Prostate gland (tissue), 2 donors: Measurements from ENCODE around the gene CDH1. TPM values are rescaled to one million over a fixed set of nuclear protein-coding genes. Genes with fewer than 3 reads are reported as not detected.

Source experiments
- DNase-seq: peaks from one replicate; pipeline ENCODE4 v3.0.0-alpha.2; 2019; ENCODE audit warnings: low spot score
- H3K27ac ChIP-seq, 2 donors: fragments of 200-600 bp; sonication (generic); 2 replicates each; pipeline ENCODE4 v1.5.1; 2017 to 2019
- H3K27me3 ChIP-seq: fragments of 200-600 bp; sonication (generic); replicated peaks from 2 replicates; pipeline ENCODE4 v1.5.1; 2019; ENCODE audit not compliant: insufficient read depth
- H3K36me3 ChIP-seq, 2 donors: fragments of 200-600 bp; sonication (generic); 1 replicate in 1 of 2; 2 replicates in 1 of 2; pipeline versions ENCODE4 v1.5.1 to v1.8.1; 2017 to 2019
- H3K4me1 ChIP-seq: fragments of 200-600 bp; sonication (generic); replicated peaks from 2 replicates; pipeline ENCODE4 v1.5.1; 2019
- H3K4me3 ChIP-seq, 2 donors: fragments of 200-600 bp; sonication (generic); 2 replicates each; pipeline ENCODE4 v1.5.1; 2017 to 2019
- H3K9me3 ChIP-seq: fragments of 200-600 bp; sonication (generic); 2 replicates; pipeline ENCODE4 v1.5.1; 2017
- CTCF ChIP-seq, 4 experiments: fragments of 200-600 bp in 2 of 4; fragments of 450-650 bp in 2 of 4; sonication (generic) in 2 of 4; IDR thresholded peaks; 1 replicate in 3 of 4; 2 replicates in 1 of 4; pipeline ENCODE4 v1.5.1; 2016 to 2019; ENCODE audit warnings: antibody characterized with exemption in 4 of 4, mild to moderate bottlenecking in 2 of 4, moderate library complexity in 2 of 4
- POLR2A ChIP-seq: fragments of 450-650 bp; IDR thresholded peaks from one replicate; pipeline ENCODE4 v1.6.1; 2016; ENCODE audit warnings: antibody characterized with exemption, mild to moderate bottlenecking
- POLR2AphosphoS5 ChIP-seq: sonication (generic); formaldehyde crosslinking; IDR thresholded peaks from one replicate; pipeline ENCODE4 v1.6.1; 2017; ENCODE audit warnings: antibody characterized with exemption
- WGBS: methylation state at CpG from one replicate; pipeline ENCODE4 v1.1.5; 2018; 5-methylcytosine and 5-hydroxymethylcytosine counted together
- intact Hi-C: fragments of 100-400 bp; cut with DNase I; formaldehyde crosslinking; loops from one replicate; pipeline ENCODE4 v1.14.2; 2022
- total RNA-seq, 2 donors: library from RNA; depleted of rRNA; stranded (reverse); fragments of >200 nt; gene quantifications; one replicate each; pipeline ENCODE4 v1.1.0, GENCODE V29; 2016

The CDH1 gene
- total RNA-seq, 2 donors from 2014 or later: 75.7 to 300 TPM

GRCh38 chr16:68770671-68771070 is 33.6 kb downstream of the CDH1 start:
- no peak for DNase-seq
- intact Hi-C loops: no loop called here
- Histone ChIP-seq H3K9me3 (no peaks in the 10 kb centered on the region), H3K36me3 (no peaks in the 10 kb centered on the region), H3K27me3 (no peaks in the 10 kb centered on the region), H3K27ac (no peak overlapping the region), H3K4me1 (peaks cover 11% of the 10 kb centered on the region), H3K4me3 (no peak overlapping the region)
- TF ChIP-seq POLR2AphosphoS5 (no peak), POLR2A (no peak), CTCF (IDR thresholded peaks at IDR 0.05) (no peak)
- WGBS: 91% methylated on average over 8 of the region's 8 CpGs

- intact Hi-C loops: no loop called here
- H3K36me3 ChIP-seq: no peaks in the 10 kb centered on the region
- H3K9me3 ChIP-seq: no peaks in the 10 kb centered on the region
- TF ChIP-seq POLR2A (no peak), CTCF (IDR thresholded peaks at IDR 0.05) (no peak), POLR2AphosphoS5 (no peak)
- H3K27me3 ChIP-seq: no peaks in the 10 kb centered on the region
- H3K4me3 ChIP-seq: no peak overlapping the region
- peaks cover 11% of the 10 kb centered on the region for H3K4me1 ChIP-seq
- peak overlapping the region in 1 of 2 donors; percentile 27 for H3K27ac ChIP-seq
- 89% methylated on average over 11 of the region's 11 CpGs for WGBS
- DNase-seq: no peak
These were observed 35.1 kb downstream of the CDH1 start for GRCh38 chr16:68772030-68772681.

- intact Hi-C loops: no loop called here
- DNase-seq: no peak
- H3K36me3 ChIP-seq: no peaks in the 10 kb centered on the region
- 97% methylated on average over 2 of the region's 2 CpGs for WGBS
- no peak overlapping the region for H3K27ac ChIP-seq
- H3K4me3 ChIP-seq: no peak overlapping the region
- TF ChIP-seq CTCF (IDR thresholded peaks at IDR 0.05) (no peak), POLR2AphosphoS5 (no peak), POLR2A (no peak)
- H3K27me3 ChIP-seq: no peaks in the 10 kb centered on the region
- peaks cover 11% of the 10 kb centered on the region for H3K4me1 ChIP-seq
- no peaks in the 10 kb centered on the region for H3K9me3 ChIP-seq
These were observed 35.8 kb downstream of the CDH1 start for GRCh38 chr16:68772871-68773270.

GRCh38 chr16:68774982-68775634 is 38.0 kb downstream of the CDH1 start:
- H3K4me3 ChIP-seq: no peak overlapping the region
- TF ChIP-seq CTCF (IDR thresholded peaks at IDR 0.05): no peak
- TF ChIP-seq POLR2AphosphoS5: peak; percentile 81
- WGBS: 44% methylated on average over 7 of the region's 7 CpGs
- intact Hi-C loops: no loop called here
- peak overlapping the region; percentile 26 to 87 for H3K27ac ChIP-seq
- no peaks in the 10 kb centered on the region for H3K36me3 ChIP-seq
- no peaks in the 10 kb centered on the region for H3K9me3 ChIP-seq
- H3K27me3 ChIP-seq: no peaks in the 10 kb centered on the region
- peak; percentile 42 for DNase-seq
- peaks cover 23% of the 10 kb centered on the region for H3K4me1 ChIP-seq
